ENCODE measurements around the gene ETNK2.

The ETNK2 gene

DNA sequence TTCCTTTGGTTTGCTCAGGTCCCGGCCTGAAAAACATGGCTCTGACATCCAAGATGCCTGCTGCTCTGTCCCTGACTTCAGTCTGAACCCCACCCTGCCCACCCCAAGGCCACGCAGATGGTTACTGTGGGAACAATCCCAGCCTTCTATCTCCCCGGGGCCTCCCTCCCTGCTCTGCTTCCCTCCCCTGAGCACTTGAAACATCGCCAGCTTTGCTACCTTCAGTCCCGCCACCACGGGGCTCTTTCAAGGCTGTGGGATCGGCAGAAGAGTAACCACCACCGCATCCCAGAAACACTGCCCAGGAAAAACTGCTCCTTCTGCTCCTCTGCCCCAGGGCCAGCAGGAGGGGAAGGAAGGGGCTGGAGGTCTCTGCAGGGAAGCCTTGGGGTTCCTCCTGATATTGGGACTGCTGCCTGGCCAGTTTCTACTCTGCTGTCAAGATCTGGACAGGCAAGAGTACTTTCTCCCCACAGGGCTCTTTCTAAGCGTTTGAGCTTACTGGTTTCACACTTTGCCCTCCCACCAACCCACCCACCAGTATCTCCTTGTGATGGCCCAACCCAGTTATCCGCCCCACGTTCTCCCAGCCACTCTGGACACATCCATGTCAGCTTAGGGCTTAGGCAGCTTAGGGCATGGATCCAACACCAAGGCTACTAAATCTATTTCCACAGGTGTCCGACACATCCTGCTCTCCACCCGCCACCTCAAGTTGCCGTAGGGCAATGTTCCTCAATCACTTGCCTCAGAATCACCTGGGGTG, 8.4 kb downstream of the ETNK2 start:
- TF ChIP-seq, protein P1, sequence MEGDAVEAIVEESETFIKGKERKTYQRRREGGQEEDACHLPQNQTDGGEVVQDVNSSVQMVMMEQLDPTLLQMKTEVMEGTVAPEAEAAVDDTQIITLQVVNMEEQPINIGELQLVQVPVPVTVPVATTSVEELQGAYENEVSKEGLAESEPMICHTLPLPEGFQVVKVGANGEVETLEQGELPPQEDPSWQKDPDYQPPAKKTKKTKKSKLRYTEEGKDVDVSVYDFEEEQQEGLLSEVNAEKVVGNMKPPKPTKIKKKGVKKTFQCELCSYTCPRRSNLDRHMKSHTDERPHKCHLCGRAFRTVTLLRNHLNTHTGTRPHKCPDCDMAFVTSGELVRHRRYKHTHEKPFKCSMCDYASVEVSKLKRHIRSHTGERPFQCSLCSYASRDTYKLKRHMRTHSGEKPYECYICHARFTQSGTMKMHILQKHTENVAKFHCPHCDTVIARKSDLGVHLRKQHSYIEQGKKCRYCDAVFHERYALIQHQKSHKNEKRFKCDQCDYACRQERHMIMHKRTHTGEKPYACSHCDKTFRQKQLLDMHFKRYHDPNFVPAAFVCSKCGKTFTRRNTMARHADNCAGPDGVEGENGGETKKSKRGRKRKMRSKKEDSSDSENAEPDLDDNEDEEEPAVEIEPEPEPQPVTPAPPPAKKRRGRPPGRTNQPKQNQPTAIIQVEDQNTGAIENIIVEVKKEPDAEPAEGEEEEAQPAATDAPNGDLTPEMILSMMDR (IDR thresholded peaks at IDR 0.05; ENCODE audit: insufficient read depth, low read length, poor library complexity, severe bottlenecking): no peak
- no peak for DNase-seq (ENCODE audit: extremely low read depth, insufficient read length)
- H3K27me3 ChIP-seq (replicated peaks; ENCODE audit: control insufficient read depth, insufficient read depth, low read length): peaks cover 2% of the 10 kb centered on the region
- H3K36me3 ChIP-seq (ENCODE audit: control insufficient read depth, insufficient read depth, low read length): no peaks in the 10 kb centered on the region
- no peak overlapping the region for H3K4me3 ChIP-seq (replicated peaks; ENCODE audit: low read depth, low read length)

- no peak for DNase-seq (ENCODE audit: extremely low read depth, insufficient read length)
- peaks cover 2% of the 10 kb centered on the region for H3K27me3 ChIP-seq (replicated peaks; ENCODE audit: control insufficient read depth, insufficient read depth, low read length)
- no peak overlapping the region for H3K4me3 ChIP-seq (replicated peaks; ENCODE audit: low read depth, low read length)
- no peaks in the 10 kb centered on the region for H3K36me3 ChIP-seq (ENCODE audit: control insufficient read depth, insufficient read depth, low read length)
- TF ChIP-seq, protein P1 (IDR thresholded peaks at IDR 0.05; ENCODE audit: insufficient read depth, low read length, poor library complexity, severe bottlenecking): no peak
These were observed 9.5 kb downstream of the ETNK2 start for GRCh38 chr1:204142032-204142974.

DNA sequence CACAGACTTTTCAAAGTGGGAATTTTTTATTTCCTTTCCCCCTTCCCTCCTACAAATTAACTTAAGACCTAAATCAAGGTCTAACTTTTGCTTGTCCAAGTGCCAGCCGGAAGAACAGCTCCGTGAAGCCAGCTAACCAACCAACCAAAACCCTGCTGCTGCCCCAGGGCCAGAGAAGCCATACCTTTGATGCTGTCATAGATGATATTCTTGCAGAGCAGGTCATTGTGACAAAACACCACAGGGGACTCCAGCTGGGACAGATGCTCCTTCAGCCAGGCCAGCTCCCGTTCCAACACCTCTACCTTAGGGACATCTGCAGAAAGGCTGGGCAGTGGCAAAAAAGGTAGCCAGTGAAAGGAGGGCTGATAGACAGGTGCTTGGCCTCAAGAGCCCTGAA, 10.7 kb downstream of the ETNK2 start:
- Histone ChIP-seq H3K36me3 (ENCODE audit: control insufficient read depth, insufficient read depth, low read length) (no peaks in the 10 kb centered on the region), H3K27me3 (replicated peaks; ENCODE audit: control insufficient read depth, insufficient read depth, low read length) (peaks cover 2% of the 10 kb centered on the region), H3K4me3 (replicated peaks; ENCODE audit: low read depth, low read length) (no peak overlapping the region)
- TF ChIP-seq, protein P1 (IDR thresholded peaks at IDR 0.05; ENCODE audit: insufficient read depth, low read length, poor library complexity, severe bottlenecking): no peak
- no peak for DNase-seq (ENCODE audit: extremely low read depth, insufficient read length)

DNA sequence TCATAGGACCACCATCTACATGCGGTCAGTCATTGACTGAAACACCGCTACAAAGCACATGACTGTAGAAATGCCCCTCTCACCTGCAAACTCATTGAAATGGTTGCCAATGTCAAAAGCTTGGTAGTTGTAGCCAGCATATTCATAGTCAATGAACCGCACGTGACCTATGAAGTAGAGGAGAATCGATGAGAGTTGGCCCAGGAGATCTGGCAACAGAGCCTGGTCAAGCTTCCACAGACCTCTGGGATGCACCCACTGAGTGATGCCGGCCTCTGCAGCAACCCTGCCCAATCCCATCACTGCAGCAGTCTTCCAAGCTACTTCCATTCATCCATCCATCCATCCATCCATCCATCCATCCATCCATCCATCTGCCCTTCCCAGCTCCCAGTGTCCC, 11.9 kb downstream of the ETNK2 start:
- peaks cover 2% of the 10 kb centered on the region for H3K27me3 ChIP-seq (replicated peaks; ENCODE audit: control insufficient read depth, insufficient read depth, low read length)
- TF ChIP-seq, protein P1 (IDR thresholded peaks at IDR 0.05; ENCODE audit: insufficient read depth, low read length, poor library complexity, severe bottlenecking): no peak
- DNase-seq (ENCODE audit: extremely low read depth, insufficient read length): no peak
- no peaks in the 10 kb centered on the region for H3K36me3 ChIP-seq (ENCODE audit: control insufficient read depth, insufficient read depth, low read length)
- H3K4me3 ChIP-seq (replicated peaks; ENCODE audit: low read depth, low read length): no peak overlapping the region

- Histone ChIP-seq H3K27me3 (replicated peaks; ENCODE audit: control insufficient read depth, insufficient read depth, low read length) (peaks cover 2% of the 10 kb centered on the region), H3K4me3 (replicated peaks; ENCODE audit: low read depth, low read length) (no peak overlapping the region), H3K36me3 (ENCODE audit: control insufficient read depth, insufficient read depth, low read length) (no peaks in the 10 kb centered on the region)
- no peak for DNase-seq (ENCODE audit: extremely low read depth, insufficient read length)
- TF ChIP-seq, protein P1 (IDR thresholded peaks at IDR 0.05; ENCODE audit: insufficient read depth, low read length, poor library complexity, severe bottlenecking): no peak
These were observed 12.8 kb downstream of the ETNK2 start for GRCh38 chr1:204139088-204139487.

Measured in GM06990 (cell line).